Hematopoietic multipotent progenitor cell treated with erythropoietin and hydrocortisone succinate and interleukin-3 and kit ligand, for 15 days (in vitro differentiated cells): ENCODE measurements around the gene PRDM16.

ENCODE experiments used
- DNase-seq: peaks from one replicate; pipeline ENCODE4 v3.0.0-alpha.2; 2015; ENCODE audit warnings: low spot score

Gene PRDM16

GRCh38 chr1:3323021-3323795 is 254.2 kb downstream of the PRDM16 start:
- no peak for DNase-seq

GRCh38 chr1:3323796-3324703 is 255.0 kb downstream of the PRDM16 start:
- no peak for DNase-seq

GRCh38 chr1:3324704-3325535 is 255.9 kb downstream of the PRDM16 start:
- no peak for DNase-seq

- no peak for DNase-seq
These were observed 257.7 kb downstream of the PRDM16 start for GRCh38 chr1:3326516-3327388.

- DNase-seq = no peak
These were observed 258.3 kb downstream of the PRDM16 start for GRCh38 chr1:3327389-3327702.

- DNase-seq = no peak
These were observed 259.1 kb downstream of the PRDM16 start for GRCh38 chr1:3327936-3328590.

- no peak for DNase-seq
These were observed 260.8 kb downstream of the PRDM16 start for GRCh38 chr1:3329640-3330281.

GRCh38 chr1:3330771-3331245 is 261.8 kb downstream of the PRDM16 start:
- DNase-seq = no peak

- no peak for DNase-seq
These were observed 262.6 kb downstream of the PRDM16 start for GRCh38 chr1:3331564-3331963.

GRCh38 chr1:3332043-3332442 is 263.0 kb downstream of the PRDM16 start:
- DNase-seq = no peak

GRCh38 chr1:3332662-3333061 is 263.7 kb downstream of the PRDM16 start:
- DNase-seq = no peak

- DNase-seq = no peak
These were observed 264.9 kb downstream of the PRDM16 start for GRCh38 chr1:3333903-3334302.

- DNase-seq = no peak
These were observed 265.4 kb downstream of the PRDM16 start for GRCh38 chr1:3334366-3334765.

- DNase-seq = no peak
These were observed 267.0 kb downstream of the PRDM16 start for GRCh38 chr1:3335754-3336640.

GRCh38 chr1:3336641-3337630 is 267.9 kb downstream of the PRDM16 start:
- DNase-seq = no peak

- DNase-seq = no peak
These were observed 269.1 kb downstream of the PRDM16 start for GRCh38 chr1:3337798-3338724.

GRCh38 chr1:3338725-3339070 is 269.7 kb downstream of the PRDM16 start:
- no peak for DNase-seq
